ENCODE data around the gene CCR6.

DNA sequence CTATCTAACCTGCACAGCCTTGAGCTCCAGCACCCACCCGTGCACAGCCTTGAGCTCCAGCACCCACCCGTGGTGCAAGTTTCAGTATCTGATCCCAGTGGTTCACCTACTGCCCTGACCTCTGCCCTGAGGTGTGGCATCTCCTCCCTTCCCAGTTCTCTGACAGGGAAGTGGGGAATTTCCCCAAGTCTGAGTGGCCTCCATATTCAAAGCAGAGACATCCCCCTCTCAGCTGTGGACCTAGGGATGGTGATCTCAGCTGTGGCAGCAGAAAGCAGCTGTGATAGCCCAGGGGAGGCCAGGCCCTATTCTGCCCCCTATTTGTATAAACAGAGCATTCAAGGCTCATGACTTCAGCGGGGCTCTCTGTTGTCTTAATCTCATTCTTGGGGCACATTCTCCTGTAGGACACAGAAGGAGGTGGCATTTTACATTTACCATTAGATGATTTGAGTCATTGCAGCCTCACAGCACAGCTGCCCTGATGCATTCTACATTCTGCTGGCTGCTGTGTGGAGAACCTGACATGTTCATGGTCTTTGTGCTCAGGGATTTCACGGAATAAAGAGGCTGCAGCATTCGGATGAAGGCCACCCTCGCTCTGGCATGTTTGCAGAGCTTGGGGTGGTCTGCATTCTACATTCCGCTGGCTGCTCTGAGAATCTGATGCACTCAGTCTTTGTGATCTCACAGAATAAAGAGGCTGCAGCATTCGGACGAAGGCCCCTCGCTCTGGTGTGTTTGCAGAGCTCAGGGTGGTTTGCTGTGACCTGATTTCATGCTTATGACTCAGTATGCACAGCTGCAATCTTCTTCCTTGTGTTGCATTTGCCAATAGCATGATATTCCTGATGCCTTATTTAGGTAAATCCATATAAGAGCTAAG is 17.9 kb downstream of the CCR6 start:
- TF ChIP-seq, protein P1, sequence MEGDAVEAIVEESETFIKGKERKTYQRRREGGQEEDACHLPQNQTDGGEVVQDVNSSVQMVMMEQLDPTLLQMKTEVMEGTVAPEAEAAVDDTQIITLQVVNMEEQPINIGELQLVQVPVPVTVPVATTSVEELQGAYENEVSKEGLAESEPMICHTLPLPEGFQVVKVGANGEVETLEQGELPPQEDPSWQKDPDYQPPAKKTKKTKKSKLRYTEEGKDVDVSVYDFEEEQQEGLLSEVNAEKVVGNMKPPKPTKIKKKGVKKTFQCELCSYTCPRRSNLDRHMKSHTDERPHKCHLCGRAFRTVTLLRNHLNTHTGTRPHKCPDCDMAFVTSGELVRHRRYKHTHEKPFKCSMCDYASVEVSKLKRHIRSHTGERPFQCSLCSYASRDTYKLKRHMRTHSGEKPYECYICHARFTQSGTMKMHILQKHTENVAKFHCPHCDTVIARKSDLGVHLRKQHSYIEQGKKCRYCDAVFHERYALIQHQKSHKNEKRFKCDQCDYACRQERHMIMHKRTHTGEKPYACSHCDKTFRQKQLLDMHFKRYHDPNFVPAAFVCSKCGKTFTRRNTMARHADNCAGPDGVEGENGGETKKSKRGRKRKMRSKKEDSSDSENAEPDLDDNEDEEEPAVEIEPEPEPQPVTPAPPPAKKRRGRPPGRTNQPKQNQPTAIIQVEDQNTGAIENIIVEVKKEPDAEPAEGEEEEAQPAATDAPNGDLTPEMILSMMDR (conservative IDR thresholded peaks at IDR 0.05; ENCODE audit: low read length): peak; percentile 45
- no peak for TF ChIP-seq EZH2phosphoT487 (IDR thresholded peaks at IDR 0.05; ENCODE audit: borderline replicate concordance, low read depth, low read length)

All from OCI-LY7 (cell line).